HG03558 (cell line): ENCODE data around the gene AGAP1.

Experiments used
- ATAC-seq: cut with Tn5 transposase; IDR thresholded peaks from one replicate; pipeline ENCODE4 v1.9.1; 2021; ENCODE audit warnings: moderate number of reproducible peaks; ENCODE audit not compliant: unreplicated experiment; ENCODE audit errors: extremely low read depth

AGAP1 gene

DNA sequence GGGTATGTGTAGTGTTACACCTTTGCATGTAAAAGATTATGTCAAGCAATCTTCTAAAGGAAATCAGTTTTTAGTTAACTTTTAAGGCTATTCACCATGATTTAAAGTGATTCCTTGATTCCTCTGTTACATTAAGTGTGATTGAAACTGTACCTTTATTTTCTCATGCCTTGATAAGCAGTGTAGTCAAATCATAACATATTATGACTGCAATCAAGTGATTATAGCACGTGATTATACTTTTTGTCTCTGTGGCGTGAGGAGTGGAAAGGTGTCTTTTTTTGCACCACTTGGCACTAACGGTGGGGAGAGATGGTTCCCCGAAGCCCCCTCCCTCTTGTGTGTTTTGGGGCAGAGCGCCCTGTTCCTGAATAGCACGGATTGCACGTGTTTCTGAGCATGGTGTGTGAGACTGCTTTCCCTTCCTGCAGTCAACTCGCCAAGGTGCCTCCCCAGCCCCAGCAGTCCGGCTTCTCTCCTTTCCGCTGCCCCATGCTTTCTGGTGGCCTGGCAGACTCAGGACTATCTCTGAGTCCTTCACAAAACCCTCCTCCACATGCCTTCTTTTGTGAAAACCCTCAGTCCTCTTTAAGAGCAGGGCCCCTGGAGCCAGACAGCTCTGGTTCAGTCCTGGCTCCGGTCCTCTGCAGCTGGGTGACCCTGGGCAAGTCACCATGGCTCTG, 68.4 kb downstream of the AGAP1 start:
- ATAC-seq = no peak

DNA sequence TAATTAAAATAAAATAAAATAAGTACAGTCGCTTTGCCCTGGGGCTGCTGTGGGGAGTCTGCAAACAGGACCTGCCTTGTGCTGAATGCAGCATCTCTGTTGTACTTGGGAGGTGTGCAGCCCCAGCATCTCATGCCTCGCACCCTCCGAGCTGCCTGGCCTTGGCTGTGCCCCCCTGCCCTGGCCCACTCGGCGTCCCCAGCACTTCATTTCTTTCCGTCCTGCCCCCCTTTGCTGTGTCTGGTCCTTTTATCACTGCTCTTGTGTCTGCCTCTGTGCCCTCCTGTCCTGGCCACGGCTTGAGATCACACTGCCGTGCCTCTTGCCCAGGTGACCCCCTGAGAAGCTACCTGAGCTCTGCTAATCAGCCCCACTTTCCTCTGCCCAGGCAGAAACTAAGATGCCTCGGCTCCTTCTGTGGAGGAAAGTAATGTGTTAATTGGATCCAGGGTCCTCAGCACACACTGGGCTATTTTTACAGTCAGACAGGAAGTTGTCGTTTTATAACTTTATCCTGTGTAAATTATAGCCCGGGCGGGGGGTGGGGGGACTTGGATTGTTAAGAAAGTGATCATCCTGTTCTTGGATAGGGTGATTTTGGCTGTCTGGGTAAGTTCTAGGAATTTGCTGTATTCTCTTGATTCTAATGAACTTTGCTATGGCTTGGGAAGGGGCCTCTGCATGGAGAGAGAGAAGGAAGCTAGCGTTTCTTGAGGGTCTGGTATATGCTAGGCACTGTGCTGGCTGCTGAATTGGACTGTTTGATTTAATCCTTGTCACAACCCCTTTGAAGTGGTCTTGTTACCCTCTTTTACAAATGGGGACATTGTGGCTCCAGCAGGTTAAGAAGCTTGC, 69.4 kb downstream of the AGAP1 start:
- ATAC-seq = no peak

DNA sequence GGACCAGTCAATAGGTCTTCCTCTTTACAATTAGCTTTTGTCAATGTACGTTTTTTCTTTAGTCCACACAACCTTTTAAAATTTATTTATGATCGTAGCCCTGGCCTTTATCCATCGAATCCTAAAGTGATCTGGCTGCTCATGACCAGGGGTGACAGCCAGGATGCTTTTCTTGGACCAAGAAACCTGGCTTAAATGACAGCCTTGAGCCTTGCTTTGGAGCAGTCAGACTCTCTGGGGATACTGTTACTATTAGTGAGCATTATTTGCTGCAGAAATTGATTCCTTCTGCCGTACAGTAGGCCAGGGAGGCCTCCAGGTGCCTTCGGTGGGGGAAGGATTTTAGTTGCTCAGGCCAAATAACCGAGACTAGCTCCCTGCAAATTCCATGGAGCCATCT, 70.2 kb downstream of the AGAP1 start:
- no peak for ATAC-seq

DNA sequence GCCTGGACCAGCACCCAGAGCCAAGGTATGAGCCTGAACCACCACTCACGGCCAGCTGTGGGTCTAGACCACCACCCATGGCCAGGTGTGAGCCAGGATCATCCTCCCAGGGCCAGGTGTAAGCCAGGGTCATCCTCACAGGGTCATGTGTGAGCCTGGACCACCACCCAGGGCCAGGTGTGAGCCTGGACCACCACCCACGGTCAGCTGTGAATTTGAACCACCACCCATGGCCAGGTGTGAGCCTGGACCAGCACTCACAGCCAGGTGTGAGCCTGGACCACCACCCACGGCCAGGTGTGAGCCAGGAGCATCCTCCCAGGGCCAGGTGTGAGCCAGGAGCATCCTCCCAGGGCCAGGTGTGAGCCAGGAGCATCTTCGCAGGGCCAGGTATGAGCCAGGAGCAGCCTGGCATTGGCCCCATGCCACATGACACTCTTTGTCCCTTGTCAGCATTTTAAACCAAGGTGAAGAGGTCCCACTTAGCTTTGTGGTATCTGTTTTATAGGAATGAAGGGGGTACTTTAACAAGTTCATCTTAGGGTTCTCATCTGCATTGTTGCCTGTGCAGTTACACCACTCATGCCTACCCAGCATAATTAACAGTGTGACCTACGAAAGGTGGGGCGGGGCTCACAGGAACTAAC, 71.2 kb downstream of the AGAP1 start:
- ATAC-seq = no peak

DNA sequence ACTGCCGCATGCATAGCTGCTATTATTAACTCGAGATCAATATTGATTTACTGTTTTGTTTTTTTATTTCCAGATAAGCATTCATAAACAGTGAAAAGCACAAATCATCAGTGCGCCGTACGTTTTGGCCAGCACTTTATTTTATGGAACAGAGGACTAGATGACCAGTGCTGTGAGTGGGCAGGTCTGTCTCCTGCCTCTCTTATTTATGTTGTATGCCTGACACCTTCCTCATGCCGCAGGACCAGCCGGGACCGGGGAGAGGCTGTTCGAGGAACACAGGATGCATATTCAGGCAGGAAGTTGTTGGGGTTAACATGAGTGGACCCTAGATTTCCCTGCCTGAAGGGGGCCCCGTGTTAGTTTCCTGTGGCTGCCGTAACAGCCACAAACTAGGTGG, 72.6 kb downstream of the AGAP1 start:
- no peak for ATAC-seq

DNA sequence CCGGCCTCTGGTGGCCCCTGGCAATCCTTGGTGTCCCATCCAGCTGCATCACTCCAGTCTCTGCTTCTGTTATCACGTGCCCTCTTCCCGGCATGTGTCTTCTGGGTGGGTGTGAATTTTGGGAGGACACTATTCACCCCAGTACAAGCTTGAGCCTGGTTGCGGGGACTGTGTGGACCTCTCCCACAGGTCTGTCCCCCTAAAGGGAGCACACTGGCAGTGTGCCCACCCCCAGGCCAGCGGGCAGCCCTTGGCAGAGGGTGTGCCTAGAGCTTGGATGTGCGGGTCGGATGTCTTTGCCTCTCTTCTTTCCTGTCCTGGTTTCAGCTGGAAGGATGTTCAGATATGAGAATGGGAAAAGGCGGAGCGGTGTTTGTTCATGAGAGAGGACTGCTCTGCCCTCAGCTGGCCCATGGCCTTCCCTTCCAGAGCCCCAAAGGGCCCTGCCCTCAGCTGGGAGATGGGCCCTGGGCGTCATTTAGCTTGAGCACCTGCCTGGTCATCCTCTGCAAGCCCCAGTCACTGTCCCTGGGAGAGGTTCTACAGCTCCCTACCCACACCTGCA, 73.2 kb downstream of the AGAP1 start:
- ATAC-seq = no peak

DNA sequence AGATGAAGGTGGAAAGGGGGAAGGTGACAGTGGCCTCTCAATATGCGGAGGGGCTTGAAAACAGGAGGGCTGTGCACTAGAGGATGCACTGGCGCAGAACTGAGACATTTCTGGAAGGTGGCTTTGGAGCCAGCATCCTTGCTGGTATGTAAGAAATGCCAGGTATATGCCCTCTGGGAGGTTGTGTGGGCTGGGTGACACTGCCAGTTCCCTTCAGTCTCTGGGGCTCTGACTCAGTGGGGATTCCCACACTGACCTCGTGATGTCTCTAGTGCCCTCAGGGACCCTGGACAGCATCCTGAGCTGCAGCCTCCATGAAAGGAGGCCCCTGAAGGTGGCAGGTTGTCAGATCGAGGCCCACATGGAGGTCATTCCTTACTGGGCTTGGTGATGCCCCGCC, 74.0 kb downstream of the AGAP1 start:
- no peak for ATAC-seq

DNA sequence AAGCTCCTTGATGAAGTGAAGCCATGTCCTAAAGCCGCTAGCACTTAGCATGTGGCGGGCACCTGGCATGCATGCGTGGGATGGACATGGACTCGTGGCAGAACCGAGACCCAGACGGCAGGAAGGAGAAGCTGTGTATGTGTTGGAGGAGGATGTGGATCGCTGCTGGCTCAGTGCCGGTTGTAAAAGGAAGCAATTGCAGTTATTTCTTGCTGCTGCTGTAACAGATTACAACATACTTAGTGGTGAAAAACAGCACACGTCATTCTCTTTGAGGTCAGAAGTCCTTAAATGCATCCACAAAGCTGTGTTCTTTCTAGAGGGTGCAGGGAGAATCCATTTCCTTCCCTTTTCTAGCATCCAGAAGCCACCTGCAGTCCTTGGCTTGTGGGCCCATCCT, 74.6 kb downstream of the AGAP1 start:
- ATAC-seq = no peak

DNA sequence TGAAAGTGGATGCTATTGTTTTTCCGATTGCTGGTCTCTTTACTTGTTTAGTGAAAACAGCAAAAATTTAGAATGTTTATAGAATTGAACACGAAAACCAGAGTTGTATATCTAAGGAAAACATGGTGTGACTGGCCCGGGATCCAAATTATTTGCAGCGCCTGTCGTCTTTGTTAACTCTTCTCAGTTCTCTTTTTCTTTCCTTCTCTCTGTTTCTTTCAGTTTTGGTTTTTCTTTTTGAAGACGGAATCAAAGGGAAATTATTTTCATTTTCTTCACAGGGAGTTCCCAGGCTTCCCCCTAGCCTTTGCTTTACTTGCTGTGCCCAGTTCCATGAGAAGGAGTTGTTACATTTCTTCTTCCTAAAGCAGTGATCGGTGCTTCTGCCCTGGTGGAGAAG, 76.0 kb downstream of the AGAP1 start:
- no peak for ATAC-seq

DNA sequence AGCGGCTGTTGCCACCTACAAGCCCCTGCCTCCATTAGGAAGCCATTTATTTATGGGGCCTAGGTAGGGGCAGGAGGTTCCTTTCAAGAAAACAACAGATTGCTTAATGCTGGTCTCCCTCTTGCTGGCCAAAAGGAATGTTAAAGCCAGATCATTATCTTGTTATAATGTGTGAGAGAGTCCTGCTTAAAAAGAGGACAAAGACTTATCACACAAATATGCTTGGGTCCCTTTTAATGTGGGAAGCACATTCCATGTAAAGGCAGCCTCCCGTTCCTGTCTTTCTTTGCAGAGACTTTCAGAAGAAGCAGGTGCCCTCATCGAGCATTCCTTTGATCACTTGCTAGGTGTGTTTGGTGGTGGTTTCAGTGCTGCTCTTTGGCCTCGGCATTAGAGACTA, 76.4 kb downstream of the AGAP1 start:
- ATAC-seq = no peak

DNA sequence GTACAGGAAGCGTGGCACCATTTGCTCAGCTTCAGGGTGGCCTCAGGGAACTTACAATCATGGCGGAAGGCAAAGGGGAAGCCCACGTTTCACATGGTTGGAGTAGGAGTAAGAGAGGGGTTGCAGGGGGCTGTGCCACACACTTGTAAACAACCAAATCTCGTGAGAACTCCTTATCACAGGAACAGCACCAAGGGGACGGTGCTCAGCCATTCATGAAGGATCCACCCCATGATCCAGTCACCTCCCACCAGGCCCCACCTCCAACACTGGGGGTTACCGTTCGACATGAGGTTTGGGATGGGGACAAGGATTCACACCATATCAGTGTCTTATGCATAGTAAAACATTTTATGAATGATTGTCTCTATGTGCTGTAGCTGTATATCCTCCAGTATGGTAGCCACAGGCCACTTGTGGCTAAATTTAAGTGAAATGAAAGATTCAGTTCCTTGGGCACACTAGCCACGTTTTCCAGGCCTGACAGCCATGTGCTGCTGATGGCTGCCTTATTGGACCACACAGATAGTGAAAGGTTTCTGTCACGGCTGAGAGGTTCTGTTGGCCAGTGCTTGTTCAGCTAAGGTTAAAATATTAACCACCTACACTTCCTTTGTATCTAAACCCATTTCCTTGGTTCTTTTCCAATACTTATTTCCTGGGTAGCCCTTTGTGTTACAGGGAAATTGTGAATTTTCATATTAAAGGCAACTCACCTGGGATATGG, 77.3 kb downstream of the AGAP1 start:
- no peak for ATAC-seq

DNA sequence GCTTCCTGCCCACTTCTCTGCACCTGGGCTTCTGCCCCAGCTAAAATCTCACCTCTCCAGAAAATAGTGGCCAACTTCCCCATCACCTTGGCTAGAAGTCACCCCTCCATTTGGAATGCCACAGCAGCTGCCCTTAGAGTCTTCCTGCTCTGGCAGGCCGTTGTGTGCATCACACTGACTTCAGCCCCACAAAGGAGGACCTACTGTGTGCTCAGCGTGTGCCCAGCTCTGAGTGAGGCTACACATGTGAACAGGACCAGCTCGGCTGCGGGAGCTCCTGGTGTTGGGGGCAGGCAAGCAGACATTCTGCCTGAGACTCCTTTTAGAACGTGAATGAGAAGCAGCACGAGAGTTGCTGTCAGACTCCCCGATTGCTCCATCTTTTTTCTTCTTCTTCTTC, 78.7 kb downstream of the AGAP1 start:
- no peak for ATAC-seq

DNA sequence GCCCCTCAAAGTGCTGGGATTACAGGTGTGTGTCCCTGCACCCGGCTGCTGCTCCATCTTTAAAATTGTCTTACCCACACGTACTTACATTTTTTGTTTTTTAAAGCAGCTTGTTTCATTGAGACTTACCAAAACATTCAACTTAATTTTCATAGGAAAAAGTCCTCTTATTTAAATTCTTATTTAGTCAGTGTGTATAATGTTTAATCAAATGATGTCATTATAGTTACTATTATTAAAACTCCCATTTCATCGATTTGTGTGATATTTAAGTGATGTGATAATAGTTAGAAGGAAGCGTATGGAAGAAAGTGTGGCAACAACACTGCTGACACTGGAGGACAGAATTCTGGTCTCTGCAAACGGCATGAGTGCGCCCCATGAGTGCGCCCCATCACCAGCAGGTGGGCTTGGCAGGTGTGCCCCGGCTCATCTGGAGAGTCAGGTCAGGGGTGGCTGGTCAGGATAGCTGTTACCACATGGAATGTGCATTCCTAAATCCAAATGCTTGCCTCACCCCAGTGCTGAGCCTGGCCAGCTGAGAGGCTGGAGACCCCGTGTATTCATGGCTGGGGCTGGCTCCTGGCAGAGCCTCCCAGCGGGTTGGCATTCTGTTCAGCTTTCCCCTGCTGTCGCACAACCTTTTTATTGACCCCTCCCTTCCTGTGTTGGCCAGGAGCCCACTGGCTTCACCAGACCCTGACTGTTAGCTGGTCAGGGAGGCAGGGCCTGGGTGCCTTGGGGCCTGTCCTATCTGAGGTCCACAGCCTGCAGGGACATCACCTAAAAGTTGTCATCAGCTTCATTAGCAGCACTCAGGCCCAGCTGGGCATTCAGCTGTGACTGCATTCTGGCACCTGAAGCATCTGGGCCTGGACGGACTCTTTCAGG, 79.7 kb downstream of the AGAP1 start:
- ATAC-seq = no peak

DNA sequence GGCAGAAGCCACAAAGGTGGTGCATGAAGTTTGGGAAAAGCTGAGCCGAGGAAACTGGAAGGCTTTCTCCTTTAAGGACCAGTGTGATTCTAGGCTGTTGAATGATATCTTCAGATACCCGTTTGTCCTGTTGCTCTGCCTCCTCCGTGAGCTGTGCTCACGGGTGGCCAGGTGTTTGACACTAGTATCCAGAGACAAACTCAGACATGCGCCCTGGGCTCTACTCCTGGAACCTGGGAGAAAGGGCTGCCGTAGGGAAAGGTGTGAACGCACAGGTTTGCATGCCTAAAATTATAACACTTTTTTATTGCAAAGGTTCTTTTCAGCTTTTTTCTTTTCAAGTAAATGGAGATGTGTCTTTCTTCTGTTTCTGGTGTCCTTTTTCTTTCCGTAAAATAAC, 81.6 kb downstream of the AGAP1 start:
- ATAC-seq = no peak

DNA sequence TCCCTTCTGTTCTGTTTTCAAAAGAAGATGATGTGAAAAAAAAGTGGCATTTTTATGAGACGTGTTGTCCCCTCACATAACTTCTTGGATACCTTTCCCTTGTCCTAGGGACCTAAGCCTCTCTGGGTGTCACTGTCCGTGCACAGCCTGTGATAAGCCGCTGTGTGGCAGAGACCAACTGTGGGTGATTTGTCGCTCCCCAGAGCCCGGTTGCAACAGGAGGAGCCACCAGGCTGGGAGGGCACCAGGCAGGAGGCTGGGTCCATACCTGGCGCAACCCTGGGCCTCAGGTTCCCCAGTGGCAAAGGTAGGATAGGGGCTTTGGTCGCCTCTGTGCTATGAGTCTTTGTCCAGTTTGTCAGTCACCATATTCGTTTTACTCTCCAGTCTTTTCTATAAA, 82.1 kb downstream of the AGAP1 start:
- ATAC-seq = no peak

DNA sequence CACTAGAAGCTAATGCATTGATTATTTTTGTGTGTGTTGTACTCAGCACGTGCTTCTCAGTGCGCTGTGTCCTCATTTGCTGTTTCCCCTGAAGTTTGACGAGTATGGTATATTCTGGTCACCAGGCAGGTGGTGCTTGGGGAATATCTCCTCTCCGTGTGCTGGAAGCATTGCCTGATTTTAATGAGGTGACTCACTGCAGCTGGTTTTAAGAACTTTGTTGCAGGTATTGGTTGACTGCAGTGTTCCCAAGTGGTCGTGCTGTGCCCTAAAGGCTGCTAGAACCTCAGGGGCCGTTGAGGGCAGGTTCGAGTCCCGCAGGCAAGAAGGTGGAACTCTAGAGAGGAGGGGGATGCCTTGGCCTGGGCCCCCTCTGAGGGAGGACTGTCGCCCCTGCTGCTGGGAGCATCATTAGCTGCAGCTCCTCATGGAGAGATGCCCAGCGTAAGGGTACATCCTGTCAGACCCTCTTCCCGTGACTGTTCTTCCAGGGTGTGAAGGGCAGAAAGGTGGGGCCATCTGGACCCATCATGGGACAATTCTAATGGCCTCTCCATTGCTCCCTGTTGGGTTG, 82.6 kb downstream of the AGAP1 start:
- ATAC-seq = no peak

DNA sequence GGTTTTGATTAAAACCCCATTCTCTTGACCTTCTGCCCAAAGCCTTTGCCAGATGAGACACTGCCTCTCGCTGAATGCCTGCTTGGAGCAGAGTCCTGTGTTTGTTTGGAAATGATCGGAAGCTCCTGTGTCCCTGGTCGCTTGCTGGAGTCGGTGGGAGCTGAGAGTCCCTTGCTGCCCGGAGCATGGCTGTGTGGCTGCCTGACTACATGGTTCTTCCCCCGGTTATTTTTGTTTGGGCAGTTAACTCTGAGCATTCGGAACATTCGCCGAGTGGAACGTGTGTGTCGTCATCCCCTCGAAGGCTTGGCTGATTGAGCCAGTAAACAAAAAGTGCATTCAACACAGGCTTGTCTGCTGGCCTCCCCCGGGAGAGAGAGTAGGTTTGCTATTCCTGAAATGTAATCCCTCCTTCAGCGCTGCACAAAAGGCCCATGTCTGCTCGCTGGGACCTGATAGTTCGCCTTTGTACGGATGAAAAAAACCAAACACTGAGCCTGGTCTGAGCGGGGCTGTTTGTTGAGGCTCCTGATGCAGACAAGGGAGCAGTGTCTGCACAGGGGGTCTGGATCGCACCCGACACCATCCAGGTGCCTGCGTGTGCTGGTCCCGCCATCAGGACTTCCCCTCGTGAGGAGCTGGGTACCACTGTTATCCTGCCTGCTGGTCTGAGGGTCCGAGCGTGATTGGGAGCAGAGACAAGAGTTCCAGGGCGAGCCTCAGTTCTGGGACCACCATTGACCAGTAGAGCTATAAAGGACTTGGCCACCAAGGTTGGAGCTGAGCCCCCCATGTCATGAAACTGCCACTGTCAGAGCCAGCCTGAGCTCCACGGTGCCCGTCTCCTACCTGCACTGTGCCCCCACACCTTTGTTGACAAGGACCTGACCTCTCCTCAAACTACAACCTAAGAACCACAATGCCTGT, 83.8 kb downstream of the AGAP1 start:
- ATAC-seq = no peak

DNA sequence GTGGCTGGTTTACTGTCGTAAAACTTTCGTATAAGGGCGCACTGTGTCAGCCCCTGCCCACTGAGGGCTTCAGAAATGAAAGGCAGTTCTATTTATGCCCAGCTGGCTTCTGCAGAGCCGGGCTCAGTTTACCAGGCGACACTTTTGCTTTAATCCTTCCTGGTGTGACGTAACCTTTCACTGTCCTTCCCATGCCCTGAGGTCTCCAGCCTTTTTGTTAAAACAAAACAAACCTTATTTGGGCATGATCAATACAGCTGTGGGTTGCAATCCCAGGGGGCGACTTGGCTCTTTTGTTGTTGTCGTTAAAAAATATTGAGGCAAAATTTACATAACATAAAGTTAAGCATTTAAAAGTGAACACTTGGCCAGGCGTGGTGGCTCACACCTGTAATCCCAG, 85.3 kb downstream of the AGAP1 start:
- no peak for ATAC-seq
